NCI-H526 treated with DMSO at 0.1 percent for 48 hours (cell line): ENCODE measurements around the gene TOR1AIP1.
"Not testable (repeated sequence)": the region's sequence is repeated elsewhere in the genome, so short reads cannot be mapped to it uniquely, and the experiment has no call there.

Experiments used
- DNase-seq: peaks from one replicate; lab custom pipeline; 2025; lab: John Stamatoyannopoulos, UW

The TOR1AIP1 gene

DNA sequence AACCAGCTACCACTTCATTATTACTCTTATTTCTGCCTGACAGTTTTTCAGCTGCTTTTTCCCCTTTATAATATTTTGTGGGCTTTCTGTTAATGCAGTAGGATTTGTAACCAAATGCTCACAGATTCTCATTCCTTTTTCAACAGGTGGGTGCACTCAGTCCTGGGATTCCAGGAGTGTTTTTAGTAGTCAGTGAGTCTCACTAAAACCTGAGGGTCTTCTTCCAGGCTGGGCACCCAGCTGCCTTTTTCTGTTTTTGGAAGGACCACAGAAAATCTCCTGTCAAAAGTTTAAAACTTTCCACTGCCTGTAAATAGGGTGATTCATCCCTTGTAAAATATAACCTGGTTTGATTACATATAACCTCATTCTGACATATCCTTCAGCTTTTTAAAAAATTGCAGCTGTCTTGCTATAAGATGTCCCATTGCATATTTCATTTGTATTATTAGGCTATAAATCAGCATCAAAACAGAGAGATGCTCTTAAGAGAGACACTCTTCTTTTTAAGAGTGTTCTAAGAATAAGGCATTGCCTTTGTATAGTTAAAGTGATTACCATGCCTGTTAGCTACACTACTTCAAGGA is 55.7 kb downstream of the TOR1AIP1 start:
- DNase-seq = no peak

DNA sequence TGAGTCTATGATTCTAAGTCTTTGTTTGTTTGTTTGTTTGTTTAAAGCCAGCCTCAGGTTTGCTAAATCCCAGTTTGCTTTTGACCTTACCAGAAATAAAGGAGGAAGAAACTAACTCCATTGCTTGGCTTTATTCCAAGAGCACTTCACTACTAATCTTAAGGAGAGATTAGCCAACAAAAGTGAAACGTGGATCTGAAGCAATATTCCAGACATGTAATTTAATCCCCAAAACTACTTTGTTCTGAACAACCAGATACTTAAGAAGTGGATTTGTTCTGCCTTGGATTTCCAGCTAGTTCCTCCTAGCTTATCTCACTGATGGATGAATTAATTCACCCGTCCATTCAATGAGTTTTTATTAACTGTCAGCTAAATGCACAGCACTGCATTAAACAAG is 56.7 kb downstream of the TOR1AIP1 start:
- DNase-seq = no peak

DNA sequence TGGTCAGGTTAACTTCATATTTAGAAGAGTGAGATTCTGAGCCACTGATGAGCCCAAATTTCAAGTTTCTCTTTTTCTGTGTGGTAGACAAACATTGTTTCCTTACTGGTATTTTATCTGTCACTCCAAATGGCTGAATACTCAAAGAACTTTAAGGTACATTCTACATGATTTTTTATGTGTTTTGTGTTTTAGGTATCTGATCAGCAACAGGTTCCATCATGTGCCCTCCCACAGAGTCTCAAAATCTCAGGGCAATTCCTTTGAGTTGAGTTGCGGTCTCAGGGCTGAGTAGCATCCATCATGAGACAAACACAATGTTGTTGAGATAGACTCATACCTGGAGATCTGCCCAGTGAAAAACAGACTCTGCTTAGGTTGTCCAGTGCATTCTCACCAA is 57.9 kb downstream of the TOR1AIP1 start:
- no peak for DNase-seq

DNA sequence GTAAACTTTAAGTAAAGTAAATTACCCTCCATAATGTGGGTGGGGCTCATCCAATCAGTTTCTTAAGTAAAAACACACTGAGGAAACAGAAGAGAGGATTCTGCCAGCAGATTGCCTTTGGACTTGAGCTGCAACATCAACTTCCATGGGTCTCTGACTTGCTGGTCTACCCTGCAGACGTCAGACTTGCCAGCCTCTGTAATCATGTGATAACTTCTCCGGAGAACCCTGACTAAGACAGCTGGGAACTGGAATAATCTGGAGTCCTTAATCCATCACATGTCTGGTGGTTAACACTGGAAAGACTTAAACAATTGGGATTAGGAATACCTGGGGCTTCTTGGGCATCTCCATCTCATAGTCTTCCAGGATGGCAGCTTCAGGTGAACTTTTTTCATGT is 59.4 kb downstream of the TOR1AIP1 start:
- DNase-seq = no peak

DNA sequence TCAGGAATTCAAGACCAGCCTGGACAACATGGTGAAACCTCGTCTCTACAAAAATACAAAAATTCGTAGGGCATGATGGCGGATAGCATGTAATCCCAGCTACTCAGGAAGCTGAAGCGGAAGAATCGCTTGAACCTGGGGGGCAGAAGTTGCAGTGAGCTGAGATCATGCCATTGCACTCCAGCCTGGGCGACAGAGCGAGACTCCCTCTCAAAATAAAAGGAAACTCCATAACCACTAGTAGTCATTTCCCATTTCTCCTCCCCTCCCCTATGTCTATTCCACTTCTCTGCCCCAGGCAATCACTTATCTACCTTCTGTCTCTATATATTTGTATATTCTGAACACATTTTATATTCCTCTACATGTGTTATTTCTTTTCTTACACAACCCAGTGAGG is 68.6 kb downstream of the TOR1AIP1 start:
- DNase-seq = no peak

DNA sequence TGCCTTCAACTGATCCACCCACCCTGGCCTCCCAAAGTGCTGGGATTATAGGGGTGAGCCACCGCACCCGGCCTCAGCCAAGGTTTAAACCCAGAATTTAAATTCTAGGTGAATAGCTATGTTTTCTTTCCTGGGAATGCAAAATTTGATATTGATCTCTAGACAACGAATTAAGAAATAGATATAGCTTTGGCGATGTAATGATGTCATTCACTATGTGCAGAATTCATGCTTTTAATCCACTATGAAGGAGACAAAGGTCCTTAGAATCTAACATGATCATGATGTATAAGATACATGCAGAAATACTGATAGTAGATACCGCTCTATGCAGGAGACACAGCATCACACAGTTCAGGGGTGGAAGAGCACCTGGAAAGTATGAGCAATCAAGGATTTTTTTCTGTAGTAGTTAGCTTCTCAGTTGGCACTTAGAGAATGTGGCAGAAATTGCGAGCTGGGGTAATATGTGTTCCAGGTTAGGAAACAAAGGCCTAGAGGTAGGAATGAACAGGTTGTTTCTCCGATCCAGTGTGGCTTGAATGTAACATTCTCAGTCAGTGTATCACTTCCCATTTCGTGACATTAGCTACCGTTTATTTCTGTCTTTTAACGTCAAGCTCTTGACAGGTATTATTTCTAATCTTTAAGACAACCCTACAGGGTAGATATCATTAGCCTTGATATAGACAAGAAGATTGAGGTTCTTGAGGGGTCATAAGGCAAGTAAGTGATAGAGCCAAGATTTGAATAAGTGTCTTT is 69.5 kb downstream of the TOR1AIP1 start:
- DNase-seq = no peak

DNA sequence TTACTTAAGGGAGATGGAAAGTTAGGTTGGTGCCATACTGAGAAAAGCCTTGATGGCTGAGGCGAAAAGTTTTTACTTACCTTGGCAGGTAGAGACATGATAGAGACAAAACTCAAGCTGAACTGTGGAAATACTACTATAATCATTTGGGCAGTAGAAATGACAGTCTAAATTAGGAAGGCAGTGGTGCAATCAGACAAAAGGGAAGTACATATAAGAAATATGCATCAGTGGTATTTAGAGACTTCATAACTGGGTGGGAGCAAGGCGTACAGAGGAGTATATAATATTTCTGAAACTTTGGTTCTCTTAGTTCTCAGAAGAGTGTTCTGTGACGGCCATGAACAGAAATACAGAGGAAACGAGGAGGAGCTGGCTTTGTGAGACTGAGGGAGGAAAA is 70.1 kb downstream of the TOR1AIP1 start:
- DNase-seq = no peak

DNA sequence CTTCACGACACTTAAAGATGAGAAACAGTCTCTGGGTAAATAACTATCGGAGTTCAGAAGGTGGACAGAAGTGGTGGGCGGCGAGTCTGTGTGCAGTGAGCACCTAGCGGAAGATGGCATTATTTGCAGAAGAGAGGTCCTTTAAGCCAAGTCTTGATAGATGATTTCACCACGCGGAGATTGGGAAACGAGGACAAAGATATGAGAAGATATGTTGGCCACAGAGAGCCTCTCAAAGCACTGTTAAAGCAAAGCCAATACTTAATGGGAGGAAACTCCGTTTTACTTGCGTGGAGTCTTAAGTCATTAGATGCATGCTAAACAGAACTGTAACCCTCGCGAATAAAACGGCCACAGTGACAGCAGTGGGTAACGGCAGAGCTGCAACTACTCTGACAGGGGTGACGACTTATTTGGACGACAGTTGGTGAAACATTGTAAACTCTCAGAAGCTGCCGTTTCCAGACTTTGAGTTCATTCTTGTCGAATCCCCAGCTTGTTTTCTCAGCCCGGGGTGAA is 71.9 kb downstream of the TOR1AIP1 start:
- peak; percentile 90 for DNase-seq

DNA sequence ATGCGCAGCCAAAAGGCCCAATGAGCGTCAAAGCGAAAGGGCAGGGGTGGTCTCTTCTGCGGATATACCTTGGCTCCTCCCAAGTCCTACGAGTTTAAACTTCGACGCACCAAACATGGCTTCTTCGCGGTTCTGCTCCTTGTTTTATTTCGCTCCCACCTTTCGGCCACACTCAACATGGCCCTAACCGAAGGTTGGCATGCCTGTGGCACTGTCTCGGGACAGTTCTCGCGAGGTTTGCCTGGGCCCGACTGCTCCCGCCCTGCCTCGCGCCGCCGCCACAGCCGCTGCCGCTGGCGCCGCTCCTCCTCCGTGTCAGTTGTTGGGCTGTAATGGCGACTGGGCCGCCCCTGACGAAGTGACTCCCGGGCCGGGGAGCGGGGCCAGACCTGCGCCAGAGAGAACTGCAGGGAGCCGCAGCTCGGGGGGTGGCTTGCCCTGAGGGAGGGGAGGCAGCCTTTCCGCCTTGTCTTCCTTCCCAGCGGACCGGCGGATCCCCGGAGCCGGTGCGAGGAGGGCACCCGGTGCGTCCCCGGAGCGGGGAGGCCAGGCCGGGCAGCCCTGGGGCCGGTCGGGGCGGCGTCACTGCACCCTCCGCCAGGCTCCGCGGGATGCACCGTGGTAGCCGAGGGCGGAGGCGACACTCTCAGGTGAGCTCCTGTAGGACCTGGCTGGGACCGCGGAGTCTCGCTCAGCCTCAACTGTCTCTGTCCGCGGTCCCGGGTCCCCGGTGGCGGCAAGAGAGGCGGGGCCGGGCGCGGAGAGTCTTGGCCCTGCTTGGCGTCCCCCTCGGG is 72.6 kb downstream of the TOR1AIP1 start, which contains the start of gene CEP350:
TSS of gene CEP350 (plus strand) at position 318 of the 794 bp plus-strand sequence. CDS start 31,372 bp downstream, outside the sequence.
- peak; percentile 100 for DNase-seq

DNA sequence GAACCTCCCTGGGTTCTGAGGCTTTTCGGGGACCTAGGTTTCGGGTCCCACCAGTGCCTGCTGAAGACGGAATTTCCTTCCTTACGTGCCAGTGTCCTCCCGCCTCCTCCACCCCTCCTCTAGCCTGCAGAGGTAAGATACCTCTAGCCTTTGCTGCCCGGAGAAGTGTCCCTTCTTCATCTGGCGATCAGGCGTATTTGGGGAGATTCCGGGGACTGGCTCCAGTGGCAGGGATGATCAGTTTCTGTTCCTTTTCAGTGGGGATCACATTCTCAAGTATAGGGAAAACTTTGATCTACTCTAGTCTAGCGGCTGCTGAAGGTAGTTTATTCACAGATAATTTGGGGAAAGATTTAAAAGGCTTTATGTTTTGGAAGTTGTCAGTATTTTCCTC is 73.2 kb downstream of the TOR1AIP1 start:
- DNase-seq = peak; percentile 80

DNA sequence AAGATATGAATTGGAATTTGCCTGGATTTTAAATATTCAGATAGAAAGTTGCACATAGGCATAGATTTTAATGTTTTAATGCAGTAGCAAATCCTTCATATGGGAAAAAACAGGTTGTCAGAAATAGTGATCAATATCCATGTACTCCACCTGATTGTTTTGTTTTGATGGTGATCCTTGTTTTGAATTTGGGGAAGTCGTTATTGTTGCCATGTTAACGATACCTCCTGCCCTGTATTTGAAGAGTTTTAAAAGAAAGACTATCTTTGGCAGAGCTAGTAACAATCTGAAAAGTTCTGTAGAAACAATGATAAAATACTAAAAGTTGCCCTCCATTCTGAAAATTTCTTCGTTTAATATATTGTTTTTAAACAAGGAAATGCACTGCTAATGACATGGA is 73.6 kb downstream of the TOR1AIP1 start:
- DNase-seq = no peak

DNA sequence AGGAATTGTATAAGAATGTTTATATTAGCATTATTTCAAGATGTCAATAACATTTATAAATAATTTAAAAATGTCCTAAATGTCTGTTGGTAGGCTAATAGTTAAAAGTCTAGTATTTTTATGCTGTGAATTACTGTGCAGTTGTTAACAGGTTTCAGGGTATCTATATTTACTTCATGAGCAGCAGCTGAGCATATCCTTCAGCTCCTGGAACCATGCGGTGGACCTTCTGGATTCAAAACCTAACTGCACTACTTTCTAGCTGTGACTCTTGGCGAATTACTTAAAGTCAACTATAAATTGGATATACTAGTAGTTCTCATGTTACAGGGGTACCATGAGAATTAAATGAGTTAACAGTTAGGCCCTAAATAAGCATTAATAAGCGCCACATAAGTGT is 76.3 kb downstream of the TOR1AIP1 start:
- DNase-seq = no peak

DNA sequence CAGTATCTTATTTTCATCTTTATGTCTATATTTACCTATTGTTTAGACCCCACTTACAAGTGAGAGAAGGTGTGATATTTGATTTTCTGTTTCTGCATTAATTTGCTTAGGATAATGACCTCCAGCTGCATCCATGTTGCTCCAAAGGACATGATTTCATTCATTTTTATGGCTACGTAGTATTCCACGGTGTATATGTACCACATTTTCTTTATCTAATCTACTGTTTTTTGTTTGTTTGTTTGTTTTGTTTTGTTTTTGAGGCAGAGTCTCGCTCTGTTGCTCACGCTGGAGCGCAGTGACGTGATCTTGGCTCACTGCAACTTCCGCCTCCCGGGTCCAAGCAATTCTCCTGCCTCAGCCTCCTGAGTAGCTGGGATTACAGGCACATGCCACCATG is 80.1 kb downstream of the TOR1AIP1 start:
- DNase-seq = not testable (repeated sequence)

DNA sequence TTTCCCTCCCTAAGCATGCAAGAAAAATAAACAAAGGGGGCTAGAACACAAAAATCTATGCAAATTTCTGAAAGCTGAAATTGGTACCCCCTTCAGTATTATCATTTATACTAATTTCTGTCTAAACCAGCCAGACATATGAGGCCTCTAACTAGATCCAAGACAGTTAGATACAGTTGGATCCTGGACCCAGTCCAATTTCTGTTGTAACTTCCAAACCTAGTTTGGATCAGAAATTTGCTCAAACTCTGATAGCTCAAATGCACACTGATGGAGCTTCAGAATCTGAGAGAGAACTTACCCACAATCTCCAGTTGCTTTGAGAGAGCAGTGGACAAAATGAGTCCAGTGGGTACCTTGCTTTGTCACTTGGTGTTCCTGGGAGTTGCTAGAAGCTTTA is 84.5 kb downstream of the TOR1AIP1 start:
- no peak for DNase-seq

DNA sequence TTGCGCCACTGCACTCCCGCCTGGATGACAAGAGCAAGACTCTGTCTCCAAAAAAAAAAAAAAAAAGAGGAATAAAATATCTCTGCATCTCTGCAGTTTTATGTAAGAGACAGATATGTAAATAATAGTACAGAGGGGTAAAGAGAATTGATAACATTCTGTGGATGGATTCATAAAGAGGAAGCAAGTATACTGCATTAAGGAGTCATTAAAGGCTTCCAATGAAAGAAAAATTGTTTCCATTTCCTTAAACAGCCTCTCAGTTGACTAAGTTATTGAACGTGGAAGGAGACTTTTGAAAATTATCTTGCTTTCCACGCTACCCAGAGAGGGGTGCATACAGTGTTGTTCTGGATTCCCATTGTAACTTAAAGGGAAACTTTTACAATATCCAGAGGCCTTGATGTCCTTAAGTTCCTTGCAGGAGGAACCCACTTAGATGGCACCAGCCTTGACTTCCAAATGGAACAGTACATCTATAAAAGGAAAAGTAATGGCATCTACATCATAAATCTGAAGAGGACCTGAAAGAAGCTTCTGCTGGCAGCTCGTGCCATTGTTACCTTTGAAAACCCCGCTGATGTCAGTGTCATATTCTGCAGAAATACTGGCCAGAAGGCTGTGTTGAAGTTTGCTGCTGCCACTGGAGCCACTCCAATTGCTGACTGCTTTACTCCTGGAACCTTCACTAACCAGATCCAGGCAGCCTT is 86.4 kb downstream of the TOR1AIP1 start:
- no peak for DNase-seq

DNA sequence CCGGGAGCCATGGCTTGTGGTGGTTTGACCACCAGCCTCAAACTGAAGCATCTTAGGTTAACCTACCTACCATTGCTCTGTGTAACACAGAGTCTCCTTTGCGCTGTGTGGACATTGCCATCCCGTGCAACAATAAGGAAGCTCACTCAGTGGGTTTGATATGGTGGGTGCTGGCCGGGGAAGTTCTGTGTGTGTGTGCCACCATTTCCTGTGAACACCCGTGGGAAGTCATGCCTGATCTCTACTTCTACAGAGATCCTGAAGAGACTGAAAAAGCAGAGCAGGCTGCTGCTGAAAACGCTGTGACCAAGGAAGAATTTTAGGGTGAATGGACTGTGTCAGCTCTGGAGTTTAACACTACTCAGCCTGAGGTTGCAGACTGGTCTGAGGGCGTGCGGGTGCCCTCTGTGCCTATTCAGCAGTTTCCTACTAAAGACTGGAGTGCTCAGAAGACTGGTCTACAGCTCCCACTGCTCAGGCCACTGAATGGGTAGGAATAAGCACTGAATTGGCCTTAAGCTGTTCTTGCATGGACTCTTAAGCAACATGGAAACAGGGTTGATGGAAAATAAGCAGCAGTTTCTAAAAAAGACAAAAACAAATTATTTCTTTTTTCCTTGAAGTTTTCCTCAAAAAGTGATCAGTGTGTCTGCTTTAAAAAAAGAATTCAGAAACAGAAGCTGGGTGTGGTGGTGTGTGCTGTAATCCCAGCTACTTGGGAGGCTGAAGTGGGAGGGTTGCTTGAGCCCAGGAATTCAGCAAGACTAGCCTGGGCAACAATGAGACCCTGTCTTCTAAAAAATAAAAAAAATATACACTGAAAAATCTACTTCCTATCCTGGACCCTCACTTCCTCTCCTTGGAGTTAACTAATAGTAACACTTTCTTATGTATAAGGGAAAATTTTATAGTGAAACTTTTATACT is 87.2 kb downstream of the TOR1AIP1 start:
- no peak for DNase-seq
